ENCODE measurements around the gene INTS11. TPM values are rescaled to one million over a fixed set of nuclear protein-coding genes. Genes with fewer than 3 reads are reported as not detected.

INTS11 gene
- total RNA-seq, 1 experiment from 2014 or later = 254 TPM

- BruUV-seq (replicated peaks) = TSS peak; percentile 58
- Histone ChIP-seq H3K27ac (ENCODE audit: low read length) (no peak overlapping the region), H3K27me3 (ENCODE audit: low read length) (no peaks in the 10 kb centered on the region), H3K9me2 (replicated peaks; ENCODE audit: low read length) (no peaks in the 10 kb centered on the region), H3K4me1 (ENCODE audit: insufficient read depth, low read length) (peaks cover 28% of the 10 kb centered on the region), H2AFZ (ENCODE audit: low read length) (no peak overlapping the region), H3K9ac (ENCODE audit: low read length) (no peak overlapping the region), H3K4me2 (ENCODE audit: low read length) (peak overlapping the region; percentile 78), H3K9me3 (ENCODE audit: low read length) (no peaks in the 10 kb centered on the region), H3K4me3 (ENCODE audit: low read length) (peak overlapping the region; percentile 58), H3K36me3 (ENCODE audit: low read depth, low read length) (no peaks in the 10 kb centered on the region), H3K79me2 (ENCODE audit: low read length) (peaks cover 19% of the 10 kb centered on the region), H3F3A (ENCODE audit: low read length, unreplicated experiment) (peaks cover 3% of the 10 kb centered on the region), H4K20me1 (ENCODE audit: low read length) (no peaks in the 10 kb centered on the region)
- TF ChIP-seq EZH2 (IDR thresholded peaks at IDR 0.05; ENCODE audit: low read length, unreplicated experiment) (no peak), CTCF (conservative IDR thresholded peaks at IDR 0.05; ENCODE audit: low read depth, low read length) (no peak)
- ChIA-PET CTCF (interaction anchor here (0.6 kb wide), 1 partner anchor 44 kb away, joined by 3 read pairs; no protein-coding TSS in a partner anchor), POLR2A (ENCODE audit: unreplicated experiment) (no interaction called here)
- intact Hi-C loops (cut with micrococcal nuclease) = no loop called here
- ATAC-seq = peak; percentile 30
- DNase-seq = no peak
These were observed 29.1 kb upstream of the INTS11 start for GRCh38 chr1:1353389-1354151.

- ATAC-seq (no peak), DNase-seq (no peak)
- no peak overlapping the region for H3K27ac ChIP-seq (ENCODE audit: low read length)
- peak overlapping the region; percentile 78 for H3K4me2 ChIP-seq (ENCODE audit: low read length)
- H2AFZ ChIP-seq (ENCODE audit: low read length) = no peak overlapping the region
- ChIA-PET CTCF (no interaction called here), POLR2A (ENCODE audit: unreplicated experiment) (no interaction called here)
- H3F3A ChIP-seq (ENCODE audit: low read length, unreplicated experiment) = peaks cover 3% of the 10 kb centered on the region
- no peaks in the 10 kb centered on the region for H3K36me3 ChIP-seq (ENCODE audit: low read depth, low read length)
- H3K4me3 ChIP-seq (ENCODE audit: low read length) = no peak overlapping the region
- intact Hi-C loops (cut with micrococcal nuclease) = no loop called here
- no TSS peak for BruUV-seq (replicated peaks)
- H4K20me1 ChIP-seq (ENCODE audit: low read length) = no peaks in the 10 kb centered on the region
- H3K9me3 ChIP-seq (ENCODE audit: low read length) = no peaks in the 10 kb centered on the region
- H3K79me2 ChIP-seq (ENCODE audit: low read length) = peaks cover 26% of the 10 kb centered on the region
- no peak for TF ChIP-seq CTCF (conservative IDR thresholded peaks at IDR 0.05; ENCODE audit: low read depth, low read length)
- TF ChIP-seq EZH2 (IDR thresholded peaks at IDR 0.05; ENCODE audit: low read length, unreplicated experiment) = no peak
- TF ChIP-seq EZH2phosphoT487 (IDR thresholded peaks at IDR 0.05; ENCODE audit: borderline replicate concordance, low read length) = no peak
- no peak overlapping the region for H3K9ac ChIP-seq (ENCODE audit: low read length)
- no peaks in the 10 kb centered on the region for H3K9me2 ChIP-seq (replicated peaks; ENCODE audit: low read length)
- H3K4me1 ChIP-seq (ENCODE audit: insufficient read depth, low read length) = peaks cover 28% of the 10 kb centered on the region
- H3K27me3 ChIP-seq (ENCODE audit: low read length) = no peaks in the 10 kb centered on the region
These were observed 28.4 kb upstream of the INTS11 start for GRCh38 chr1:1352786-1353388.

All from PC-3 (cell line).